Measurements from ENCODE around the gene TTLL8.
A peak's percentile ranks its signal among the peaks of the same experiment; 100 is the strongest.

The TTLL8 gene

GRCh38 chr22:49971232-49972162 is 86.6 kb downstream of the TTLL8 start:
- no peak for TF ChIP-seq CTCF (IDR thresholded peaks at IDR 0.05; ENCODE audit: control extremely low read depth, extremely low read depth, low read depth, missing control alignments)
- CTCF ChIA-PET = interaction anchor here (0.9 to 6.0 kb wide), 4 partner anchors 8 to 59 kb away, joined by 3 to 32 read pairs (median 5); no protein-coding TSS in a partner anchor
- peak; percentile 62 for DNase-seq (ENCODE audit: extremely low spot score)
- POLR2A ChIA-PET = interaction anchor here (0.6 to 2.8 kb wide), 2 partner anchors 9 to 12 kb away, joined by 9 to 10 read pairs; no protein-coding TSS in a partner anchor

- POLR2A ChIA-PET = interaction anchor here (2.8 kb wide), 1 partner anchor 9 kb away, joined by 10 read pairs; no protein-coding TSS in a partner anchor
- no peak for TF ChIP-seq CTCF (IDR thresholded peaks at IDR 0.05; ENCODE audit: control extremely low read depth, extremely low read depth, low read depth, missing control alignments)
- peak; percentile 89 for DNase-seq (ENCODE audit: extremely low spot score)
- CTCF ChIA-PET = interaction anchor here (6.0 kb wide), 1 partner anchor 40 kb away, joined by 32 read pairs; no protein-coding TSS in a partner anchor
Measured at GRCh38 chr22:49970528-49971231, 87.4 kb downstream of the TTLL8 start.

- CTCF ChIA-PET = interaction anchor here (6.0 kb wide), 1 partner anchor 39 kb away, joined by 32 read pairs; no protein-coding TSS in a partner anchor
- DNase-seq (ENCODE audit: extremely low spot score) = no peak
- POLR2A ChIA-PET = interaction anchor here (2.8 kb wide), 1 partner anchor 8 kb away, joined by 10 read pairs; no protein-coding TSS in a partner anchor
- no peak for TF ChIP-seq CTCF (IDR thresholded peaks at IDR 0.05; ENCODE audit: control extremely low read depth, extremely low read depth, low read depth, missing control alignments)
Measured at GRCh38 chr22:49969751-49970527, 88.2 kb downstream of the TTLL8 start.

GRCh38 chr22:49968831-49969661 is 89.1 kb downstream of the TTLL8 start:
- ChIA-PET CTCF (interaction anchor here (1.1 to 6.0 kb wide), 2 partner anchors 24 to 38 kb away, joined by 3 to 32 read pairs; no protein-coding TSS in a partner anchor), POLR2A (interaction anchor here (0.5 to 1.0 kb wide), 2 partner anchors 9 to 23 kb away, joined by 3 read pairs; partner anchors contain the start of gene PIM3)
- no peak for DNase-seq (ENCODE audit: extremely low spot score)
- no peak for TF ChIP-seq CTCF (IDR thresholded peaks at IDR 0.05; ENCODE audit: control extremely low read depth, extremely low read depth, low read depth, missing control alignments)

All from GM10248 (cell line).